22Rv1 (cell line): ENCODE results near the gene NKX6-2.

ENCODE experiments used
- ZFX ChIP-seq: fragments of 450-650 bp; IDR thresholded peaks from 2 replicates; pipeline ENCODE4 v1.6.1; 2017; ENCODE audit warnings: antibody characterized with exemption, borderline replicate concordance
- TF ChIP-seq, protein P1 (sequence below): fragments of 450-650 bp; IDR thresholded peaks from 2 replicates; pipeline ENCODE4 v1.5.1; 2017; ENCODE audit warnings: mild to moderate bottlenecking

DNA sequence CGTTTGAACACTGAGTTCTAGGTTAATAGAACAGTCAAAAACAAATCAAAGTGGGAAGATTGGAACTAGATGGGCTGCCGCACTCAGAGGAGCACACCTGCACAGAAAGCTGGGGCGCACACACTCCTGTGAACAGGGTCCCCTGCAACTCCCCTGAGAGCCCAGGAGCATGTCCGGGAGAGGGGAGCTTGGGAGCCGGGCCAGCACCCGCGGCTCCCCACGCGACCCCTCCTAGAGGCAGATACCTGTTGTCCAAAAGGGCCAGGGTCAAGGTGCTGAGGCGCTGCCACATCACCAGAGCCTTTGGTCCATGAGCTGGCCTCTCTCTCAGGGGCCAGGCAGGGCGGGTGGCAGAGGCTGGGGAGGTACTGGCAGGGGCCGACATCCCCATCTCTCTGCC is 5.6 kb downstream of the NKX6-2 start:
- TF ChIP-seq, protein P1, sequence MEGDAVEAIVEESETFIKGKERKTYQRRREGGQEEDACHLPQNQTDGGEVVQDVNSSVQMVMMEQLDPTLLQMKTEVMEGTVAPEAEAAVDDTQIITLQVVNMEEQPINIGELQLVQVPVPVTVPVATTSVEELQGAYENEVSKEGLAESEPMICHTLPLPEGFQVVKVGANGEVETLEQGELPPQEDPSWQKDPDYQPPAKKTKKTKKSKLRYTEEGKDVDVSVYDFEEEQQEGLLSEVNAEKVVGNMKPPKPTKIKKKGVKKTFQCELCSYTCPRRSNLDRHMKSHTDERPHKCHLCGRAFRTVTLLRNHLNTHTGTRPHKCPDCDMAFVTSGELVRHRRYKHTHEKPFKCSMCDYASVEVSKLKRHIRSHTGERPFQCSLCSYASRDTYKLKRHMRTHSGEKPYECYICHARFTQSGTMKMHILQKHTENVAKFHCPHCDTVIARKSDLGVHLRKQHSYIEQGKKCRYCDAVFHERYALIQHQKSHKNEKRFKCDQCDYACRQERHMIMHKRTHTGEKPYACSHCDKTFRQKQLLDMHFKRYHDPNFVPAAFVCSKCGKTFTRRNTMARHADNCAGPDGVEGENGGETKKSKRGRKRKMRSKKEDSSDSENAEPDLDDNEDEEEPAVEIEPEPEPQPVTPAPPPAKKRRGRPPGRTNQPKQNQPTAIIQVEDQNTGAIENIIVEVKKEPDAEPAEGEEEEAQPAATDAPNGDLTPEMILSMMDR, result no peak
- TF ChIP-seq ZFX, result no peak
